Measurements from ENCODE around the gene SLC35D3.
"Not testable (repeated sequence)": the region's sequence is repeated elsewhere in the genome, so short reads cannot be mapped to it uniquely, and the experiment has no call there.

The SLC35D3 gene

GRCh38 chr6:136967876-136968752 lies 46.0 kb downstream of the SLC35D3 start:
- Mint-ChIP-seq H3K36me3 (ENCODE audit: low read depth) (no peaks in the 10 kb centered on the region), H3K9me3 (no peaks in the 10 kb centered on the region), H3K27ac (no peak overlapping the region), H3K4me3 (no peak overlapping the region), H3K27me3 (peaks cover 41% of the 10 kb centered on the region), H3K4me1 (ENCODE audit: low read depth) (peaks cover 1% of the 10 kb centered on the region)
- peak; percentile 66 for DNase-seq

GRCh38 chr6:136968837-136969236 lies 46.7 kb downstream of the SLC35D3 start:
- no peaks in the 10 kb centered on the region for H3K9me3 Mint-ChIP-seq
- peaks cover 1% of the 10 kb centered on the region for H3K4me1 Mint-ChIP-seq (ENCODE audit: low read depth)
- H3K4me3 Mint-ChIP-seq: no peak overlapping the region
- H3K27me3 Mint-ChIP-seq: peaks cover 41% of the 10 kb centered on the region
- DNase-seq: no peak
- no peaks in the 10 kb centered on the region for H3K36me3 Mint-ChIP-seq (ENCODE audit: low read depth)
- no peak overlapping the region for H3K27ac Mint-ChIP-seq

- Mint-ChIP-seq H3K27me3 (peaks cover 36% of the 10 kb centered on the region), H3K4me3 (no peak overlapping the region), H3K36me3 (ENCODE audit: low read depth) (no peaks in the 10 kb centered on the region), H3K9me3 (no peaks in the 10 kb centered on the region), H3K27ac (no peak overlapping the region), H3K4me1 (ENCODE audit: low read depth) (peaks cover 1% of the 10 kb centered on the region)
- DNase-seq: no peak
Measured at GRCh38 chr6:136969433-136969832, 47.3 kb downstream of the SLC35D3 start.

DNA sequence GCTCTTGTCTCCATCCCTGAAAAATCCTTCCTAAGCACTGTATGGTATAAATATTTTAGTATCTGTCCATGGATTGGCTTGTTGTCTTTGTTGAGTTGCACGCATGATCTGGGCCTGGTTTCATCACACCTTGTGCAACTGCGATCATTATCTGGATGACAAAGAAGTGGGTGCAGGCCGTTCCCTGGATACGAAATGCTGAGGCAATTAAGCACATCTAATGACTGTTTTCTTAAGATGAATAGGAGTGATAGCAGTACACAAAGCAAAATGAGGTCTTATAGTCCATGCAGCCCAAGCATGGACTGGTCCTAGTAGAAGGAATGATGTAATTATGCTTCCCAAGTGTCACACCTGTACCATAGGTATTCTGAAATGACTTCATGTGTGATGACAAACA lies 47.8 kb downstream of the SLC35D3 start:
- Mint-ChIP-seq H3K4me1 (ENCODE audit: low read depth) (peaks cover 1% of the 10 kb centered on the region), H3K36me3 (ENCODE audit: low read depth) (no peaks in the 10 kb centered on the region), H3K9me3 (no peaks in the 10 kb centered on the region), H3K27ac (no peak overlapping the region), H3K4me3 (no peak overlapping the region), H3K27me3 (peaks cover 34% of the 10 kb centered on the region)
- DNase-seq: no peak

GRCh38 chr6:136971609-136972008 lies 49.5 kb downstream of the SLC35D3 start:
- Mint-ChIP-seq H3K4me1 (ENCODE audit: low read depth) (peaks cover 1% of the 10 kb centered on the region), H3K27ac (no peak overlapping the region), H3K4me3 (no peak overlapping the region), H3K27me3 (peaks cover 30% of the 10 kb centered on the region), H3K36me3 (ENCODE audit: low read depth) (no peaks in the 10 kb centered on the region), H3K9me3 (no peaks in the 10 kb centered on the region)
- no peak for DNase-seq

GRCh38 chr6:136973781-136974180 lies 51.7 kb downstream of the SLC35D3 start:
- not testable (repeated sequence) for H3K36me3 Mint-ChIP-seq (ENCODE audit: low read depth); H3K9me3 Mint-ChIP-seq; H3K4me1 Mint-ChIP-seq (ENCODE audit: low read depth); DNase-seq; H3K27ac Mint-ChIP-seq; H3K4me3 Mint-ChIP-seq
- peaks cover 15% of the 10 kb centered on the region for H3K27me3 Mint-ChIP-seq
